Naive B cell (primary cell): ENCODE data around the gene ATF6. TPM values are rescaled to one million over a fixed set of nuclear protein-coding genes. Genes with fewer than 3 reads are reported as not detected.

Experiments
- ATAC-seq, 2 donors: fragments of 150-1000 bp; cut with Tn5 transposase; 2 replicates each; pipeline ENCODE4 v1.10.0; 2021; ENCODE audit warnings: low read depth in 2 of 2, mild to moderate bottlenecking in 2 of 2, moderate library complexity in 2 of 2
- DNase-seq: peaks from one replicate; pipeline ENCODE4 v3.0.0; 2022
- H3K27ac Mint-ChIP-seq, 6 donors: one replicate each; pipeline ENCODE4 v1.8.0; 2020 to 2022; ENCODE audit warnings: mild to moderate bottlenecking in 6 of 6, mixed read lengths in 6 of 6, moderate library complexity in 5 of 6, inconsistent platforms in 2 of 6
- H3K27me3 Mint-ChIP-seq, 3 donors: one replicate each; pipeline ENCODE4 v1.8.0; 2021 to 2022; ENCODE audit warnings: mixed read lengths in 3 of 3, mild to moderate bottlenecking in 1 of 3
- H3K36me3 Mint-ChIP-seq, 2 donors: one replicate each; pipeline ENCODE4 v1.8.0; 2020 to 2022; ENCODE audit warnings: mixed read lengths in 2 of 2, inconsistent platforms in 1 of 2, mild to moderate bottlenecking in 1 of 2
- H3K4me1 Mint-ChIP-seq, 3 donors: one replicate each; pipeline ENCODE4 v1.8.0; 2020 to 2022; ENCODE audit warnings: mixed read lengths in 3 of 3, inconsistent platforms in 1 of 3, mild to moderate bottlenecking in 1 of 3, moderate library complexity in 1 of 3
- H3K4me3 Mint-ChIP-seq, 8 donors: one replicate each; pipeline ENCODE4 v1.8.0; 2020 to 2022; ENCODE audit warnings: mild to moderate bottlenecking in 8 of 8, mixed read lengths in 8 of 8, moderate library complexity in 8 of 8, inconsistent platforms in 2 of 8
- H3K9me3 Mint-ChIP-seq, 7 donors: one replicate each; pipeline ENCODE4 v1.8.0; 2020 to 2022; ENCODE audit warnings: mixed read lengths in 7 of 7, mild to moderate bottlenecking in 5 of 7, inconsistent platforms in 2 of 7, moderate library complexity in 1 of 7
- polyA plus RNA-seq, 6 donors: library from polyadenylated mRNA; unstranded; fragments of 300-500 nt; fragmentation: Illumina TruSeq; gene quantifications; one replicate each; pipeline ENCODE4 v1.2.3, GENCODE V29; 2021; ENCODE audit warnings: low read depth in 6 of 6

The ATF6 gene
- polyA plus RNA-seq, 6 donors from 2014 or later: 12.0 to 15.3 (median 14.3) TPM

DNA sequence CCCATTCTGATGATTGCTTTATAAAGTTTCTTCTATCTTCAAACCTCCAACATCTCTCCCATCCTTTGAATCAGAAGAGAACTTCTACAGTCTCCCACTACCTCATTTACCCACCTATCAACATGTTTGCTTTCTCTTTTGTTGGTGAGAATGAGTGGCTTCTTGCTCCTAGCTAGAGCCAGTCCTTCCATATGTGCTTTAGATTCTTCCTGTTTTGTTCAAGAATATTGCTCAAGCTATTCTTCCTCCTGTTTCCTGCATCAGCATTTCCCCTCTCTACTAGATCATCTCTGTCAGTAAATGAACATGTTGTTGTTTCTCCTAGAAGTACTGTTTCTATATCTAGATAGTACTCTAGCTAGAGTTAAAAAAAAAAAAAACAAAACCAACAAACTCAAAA, 6.3 kb downstream of the ATF6 start:
- Mint-ChIP-seq H3K4me3 (no peak overlapping the region), H3K9me3 (no peaks in the 10 kb centered on the region), H3K27ac (no peak overlapping the region), H3K36me3 (no peaks in the 10 kb centered on the region), H3K27me3 (no peaks in the 10 kb centered on the region), H3K4me1 (peaks cover 9 to 29% (median 17%) of the 10 kb centered on the region in 3 donors)
- DNase-seq (no peak), ATAC-seq (peak; percentile 41 to 43)

DNA sequence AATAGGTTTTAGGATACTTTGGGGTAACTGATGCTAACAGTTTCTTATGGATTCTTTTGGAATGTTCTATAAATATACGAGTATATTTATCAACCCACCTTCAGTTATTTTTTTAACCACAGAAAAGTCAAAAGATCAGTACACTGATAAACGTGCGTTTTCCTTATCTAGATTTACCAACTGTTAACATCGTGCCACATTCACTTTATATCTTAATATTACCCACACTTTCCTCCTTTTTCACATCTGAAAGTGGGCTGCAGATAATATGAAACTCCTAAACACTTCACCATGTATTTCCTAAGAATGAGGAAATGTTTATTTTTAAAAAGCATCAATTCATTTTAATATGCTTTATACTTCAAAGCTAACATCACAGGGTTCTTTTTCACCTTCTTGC, 7.7 kb downstream of the ATF6 start:
- H3K4me3 Mint-ChIP-seq: peak overlapping the region in 1 of 8 donors; percentile 5
- H3K36me3 Mint-ChIP-seq: no peaks in the 10 kb centered on the region
- no peaks in the 10 kb centered on the region for H3K9me3 Mint-ChIP-seq
- peaks cover 10 to 15% (median 14%) of the 10 kb centered on the region in 3 donors for H3K4me1 Mint-ChIP-seq
- ATAC-seq (no peak), DNase-seq (no peak)
- H3K27ac Mint-ChIP-seq: no peak overlapping the region
- no peaks in the 10 kb centered on the region for H3K27me3 Mint-ChIP-seq

DNA sequence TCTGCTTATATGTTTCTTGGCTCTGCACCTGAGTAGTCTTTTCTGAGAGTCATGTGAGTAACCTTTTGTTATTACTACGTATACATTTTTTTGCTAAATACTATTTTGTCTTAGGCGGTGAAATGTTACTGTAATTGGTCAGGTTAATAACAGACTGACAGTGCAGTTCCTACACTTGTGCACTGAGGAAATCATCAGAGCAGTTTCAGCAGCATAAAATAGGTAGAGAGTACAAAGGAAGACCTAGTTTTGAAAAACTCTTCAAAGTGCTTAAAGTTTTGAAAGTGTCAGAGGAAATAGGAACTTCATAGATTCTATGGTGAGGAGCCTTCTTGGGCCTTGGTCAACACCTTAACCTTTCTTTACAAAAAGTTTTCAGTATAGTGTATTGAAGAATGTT, 11.1 kb downstream of the ATF6 start:
- H3K4me3 Mint-ChIP-seq: no peak overlapping the region
- H3K27me3 Mint-ChIP-seq: no peaks in the 10 kb centered on the region
- no peaks in the 10 kb centered on the region for H3K9me3 Mint-ChIP-seq
- DNase-seq (no peak), ATAC-seq (no peak)
- peaks cover 0 to 7% of the 10 kb centered on the region in 2 donors for H3K36me3 Mint-ChIP-seq
- peak overlapping the region in 1 of 6 donors; percentile 28 for H3K27ac Mint-ChIP-seq
- H3K4me1 Mint-ChIP-seq: peaks cover 6 to 11% (median 8%) of the 10 kb centered on the region in 3 donors

DNA sequence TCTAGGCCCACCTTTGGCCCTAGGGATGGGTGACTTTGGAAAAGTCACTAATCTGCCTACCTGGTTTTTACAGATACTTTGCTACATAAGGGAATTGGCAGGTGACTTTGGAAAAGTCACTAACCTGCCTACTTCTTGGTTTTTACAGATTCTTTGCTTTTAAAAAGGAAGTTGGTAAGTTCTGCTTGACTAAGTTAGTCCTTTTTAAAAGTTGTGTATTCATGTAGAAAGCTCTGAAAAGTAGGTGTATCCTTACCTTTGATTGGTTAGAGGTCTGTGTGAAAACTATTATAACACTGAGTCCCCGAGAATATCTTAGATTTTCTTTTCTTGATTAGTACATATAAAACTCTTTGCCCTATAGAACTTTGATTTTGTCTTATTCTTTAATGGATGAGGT, 12.4 kb downstream of the ATF6 start:
- Mint-ChIP-seq H3K4me3 (peak overlapping the region in 6 of 8 donors; percentile 3 to 61 (median 17)), H3K27me3 (no peaks in the 10 kb centered on the region)
- ATAC-seq: peak; percentile 83

DNA sequence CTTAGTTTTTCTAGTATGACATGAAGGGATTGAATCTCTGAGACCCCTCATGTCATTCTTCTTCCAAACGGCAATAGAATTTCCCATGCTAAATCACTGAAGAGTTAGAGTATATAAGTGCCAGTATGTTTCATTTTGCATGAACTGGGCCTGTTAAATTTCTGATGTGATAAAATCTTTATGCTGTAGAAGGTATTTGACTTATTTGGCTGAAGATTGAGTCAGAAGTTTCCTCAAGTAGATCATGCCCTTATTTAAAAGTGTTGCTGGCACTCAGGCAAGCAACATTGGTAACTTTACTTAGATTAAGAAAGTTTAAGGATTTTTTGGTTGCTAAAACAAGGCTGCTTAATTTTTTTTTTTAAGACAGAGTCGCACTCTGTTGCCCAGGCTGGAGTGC, 13.3 kb downstream of the ATF6 start:
- Mint-ChIP-seq H3K4me3 (peak overlapping the region in 1 of 8 donors; percentile 54), H3K27ac (peak overlapping the region in 1 of 6 donors; percentile 35)
- ATAC-seq: no peak

More for the DNA sequence above, 12.4 kb downstream of the ATF6 start:
- peaks cover 6 to 11% (median 6%) of the 10 kb centered on the region in 3 donors for H3K4me1 Mint-ChIP-seq
- peaks cover 7 to 15% of the 10 kb centered on the region in 2 donors for H3K36me3 Mint-ChIP-seq
- H3K9me3 Mint-ChIP-seq: no peaks in the 10 kb centered on the region
- DNase-seq: peak; percentile 14
- H3K27ac Mint-ChIP-seq: peak overlapping the region; percentile 9 to 86 (median 28)

DNA sequence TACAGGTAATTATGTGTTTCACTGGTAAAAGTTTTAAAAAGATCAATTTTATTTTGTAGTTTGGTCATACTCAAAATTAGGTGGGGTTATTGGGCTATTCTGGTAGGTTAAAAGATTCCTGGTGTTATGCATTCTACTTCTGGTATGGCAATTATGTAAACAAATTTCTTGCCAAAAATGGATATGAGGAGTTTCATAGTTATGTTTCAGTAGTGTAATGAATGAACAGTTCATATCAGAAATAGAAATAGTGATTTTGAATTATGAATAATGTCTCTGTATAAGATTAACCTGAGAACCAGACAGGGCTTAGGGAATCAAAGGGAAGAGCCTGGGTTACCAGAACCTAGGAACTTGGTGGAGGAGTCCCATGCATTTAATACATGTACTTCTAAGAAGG, 15.9 kb downstream of the ATF6 start:
- H3K36me3 Mint-ChIP-seq: peaks cover 22 to 25% of the 10 kb centered on the region in 2 donors
- no peaks in the 10 kb centered on the region for H3K9me3 Mint-ChIP-seq
- no peak overlapping the region for H3K4me3 Mint-ChIP-seq
- DNase-seq: no peak
- no peaks in the 10 kb centered on the region for H3K27me3 Mint-ChIP-seq
- H3K4me1 Mint-ChIP-seq: peaks cover 5 to 11% (median 11%) of the 10 kb centered on the region in 3 donors
- H3K27ac Mint-ChIP-seq: peak overlapping the region in 1 of 6 donors; percentile 15
- ATAC-seq: no peak

More for the DNA sequence above, 13.3 kb downstream of the ATF6 start:
- no peak for DNase-seq
- no peaks in the 10 kb centered on the region for H3K27me3 Mint-ChIP-seq
- H3K9me3 Mint-ChIP-seq: no peaks in the 10 kb centered on the region
- peaks cover 5 to 11% (median 6%) of the 10 kb centered on the region in 3 donors for H3K4me1 Mint-ChIP-seq
- H3K36me3 Mint-ChIP-seq: peaks cover 7 to 15% of the 10 kb centered on the region in 2 donors

DNA sequence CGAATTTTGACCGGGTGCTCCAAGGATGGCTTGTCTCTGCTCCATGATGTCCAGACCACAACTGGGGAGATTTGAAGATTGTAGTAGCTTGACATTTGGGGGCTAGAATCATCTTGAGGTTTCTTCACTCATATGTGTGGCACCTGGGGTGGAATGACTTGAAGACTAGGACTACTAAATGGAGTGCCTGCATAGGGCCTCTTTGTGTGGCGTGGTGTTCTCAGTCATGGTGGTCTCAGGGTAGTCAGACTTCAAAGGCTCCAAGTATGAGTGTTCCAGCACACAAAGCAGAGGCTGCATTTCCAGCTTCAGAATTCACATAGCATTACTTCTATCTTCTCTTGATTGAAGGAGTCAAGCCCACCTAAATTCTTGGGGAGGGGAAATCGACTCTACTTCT, 16.8 kb downstream of the ATF6 start:
- Mint-ChIP-seq H3K4me1 (peaks cover 5 to 12% (median 7%) of the 10 kb centered on the region in 3 donors), H3K36me3 (peaks cover 26 to 31% of the 10 kb centered on the region in 2 donors), H3K27me3 (no peaks in the 10 kb centered on the region), H3K9me3 (no peaks in the 10 kb centered on the region), H3K27ac (no peak overlapping the region), H3K4me3 (no peak overlapping the region)
- ATAC-seq (no peak), DNase-seq (no peak)

DNA sequence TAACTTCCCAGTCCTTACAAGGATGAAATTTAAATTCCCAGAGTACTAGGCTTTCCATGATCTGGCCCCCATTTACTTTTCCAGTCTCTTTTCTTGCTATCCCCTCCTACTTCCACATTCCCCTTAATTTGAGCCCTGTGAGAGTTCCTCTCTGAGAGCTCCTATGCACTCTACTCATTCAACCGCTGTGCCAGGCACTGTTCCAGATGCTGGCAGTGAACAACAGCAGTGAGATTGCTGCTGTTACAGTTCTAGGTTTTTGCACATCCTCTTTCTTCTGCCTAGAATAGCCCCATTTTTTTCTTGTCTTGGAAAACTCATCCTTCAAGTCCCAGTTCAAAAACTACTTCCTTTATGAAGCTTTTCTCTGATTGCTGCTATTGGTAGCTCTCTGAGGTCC, 18.8 kb downstream of the ATF6 start:
- peaks cover 0 to 10% (median 5%) of the 10 kb centered on the region in 3 donors for H3K4me1 Mint-ChIP-seq
- DNase-seq: no peak
- H3K27me3 Mint-ChIP-seq: no peaks in the 10 kb centered on the region
- ATAC-seq: no peak
- H3K36me3 Mint-ChIP-seq: peaks cover 26 to 31% of the 10 kb centered on the region in 2 donors
- H3K4me3 Mint-ChIP-seq: no peak overlapping the region
- peak overlapping the region in 2 of 6 donors; percentile 22 to 85 for H3K27ac Mint-ChIP-seq
- no peaks in the 10 kb centered on the region for H3K9me3 Mint-ChIP-seq

DNA sequence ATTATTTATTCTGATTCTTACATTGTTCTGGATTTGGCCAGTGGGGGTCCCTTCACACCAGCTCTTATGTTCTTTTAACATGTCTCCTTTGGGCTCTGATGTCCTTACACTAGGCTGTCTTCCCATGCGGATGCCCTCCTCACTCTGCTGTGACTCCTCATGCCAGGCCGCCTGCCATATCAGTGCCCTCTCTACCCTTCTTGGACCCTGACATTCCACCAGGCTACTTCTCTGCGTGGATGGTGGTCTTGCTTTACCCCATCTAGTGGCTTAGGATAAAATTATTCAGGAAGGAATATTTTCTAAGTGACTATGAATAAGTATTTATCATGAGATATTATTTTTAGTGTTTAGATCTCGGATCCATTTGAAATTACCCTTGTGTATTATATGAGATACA, 21.2 kb downstream of the ATF6 start:
- Mint-ChIP-seq H3K27ac (peak overlapping the region in 1 of 6 donors; percentile 4), H3K36me3 (peaks cover 23 to 31% of the 10 kb centered on the region in 2 donors), H3K27me3 (no peaks in the 10 kb centered on the region), H3K9me3 (no peaks in the 10 kb centered on the region), H3K4me3 (no peak overlapping the region), H3K4me1 (peaks cover 0 to 10% (median 2%) of the 10 kb centered on the region in 3 donors)
- ATAC-seq (no peak), DNase-seq (no peak)

DNA sequence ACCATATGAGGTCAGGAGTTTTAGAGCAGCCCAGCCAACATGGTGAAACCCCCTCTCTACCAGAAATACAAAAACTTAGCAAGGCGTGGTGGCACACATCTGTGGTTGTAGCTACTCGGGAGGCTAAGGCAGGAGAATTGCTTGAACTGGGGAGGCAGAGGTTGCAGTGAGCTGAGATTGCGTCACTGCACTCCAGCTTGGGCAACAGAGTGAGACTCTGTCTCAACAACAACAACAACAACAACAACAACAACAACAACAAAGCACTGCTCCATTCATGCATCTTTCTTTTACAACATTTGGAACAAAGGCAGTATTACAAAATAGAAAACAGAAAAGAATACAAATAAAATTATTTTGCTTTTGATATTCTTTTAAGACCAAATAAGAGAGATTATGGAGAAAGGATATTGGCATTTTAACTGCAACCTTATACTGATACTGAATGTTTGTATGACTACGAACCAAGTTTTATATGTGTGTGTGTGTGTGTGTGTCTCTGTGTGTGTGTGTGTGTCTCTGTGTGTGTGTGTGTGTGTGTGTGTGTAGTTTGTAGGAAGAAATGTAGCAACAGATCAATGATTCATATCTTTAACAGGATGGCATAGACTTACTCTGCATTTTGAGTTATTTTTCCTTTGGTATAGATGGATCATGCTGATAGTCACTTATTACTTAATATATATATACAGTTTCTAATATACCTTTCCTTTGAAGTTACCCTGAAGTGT, 24.6 kb downstream of the ATF6 start:
- peak overlapping the region in 2 of 6 donors; percentile 3 to 57 for H3K27ac Mint-ChIP-seq
- no peak overlapping the region for H3K4me3 Mint-ChIP-seq
- H3K36me3 Mint-ChIP-seq: peaks cover 16 to 21% of the 10 kb centered on the region in 2 donors

DNA sequence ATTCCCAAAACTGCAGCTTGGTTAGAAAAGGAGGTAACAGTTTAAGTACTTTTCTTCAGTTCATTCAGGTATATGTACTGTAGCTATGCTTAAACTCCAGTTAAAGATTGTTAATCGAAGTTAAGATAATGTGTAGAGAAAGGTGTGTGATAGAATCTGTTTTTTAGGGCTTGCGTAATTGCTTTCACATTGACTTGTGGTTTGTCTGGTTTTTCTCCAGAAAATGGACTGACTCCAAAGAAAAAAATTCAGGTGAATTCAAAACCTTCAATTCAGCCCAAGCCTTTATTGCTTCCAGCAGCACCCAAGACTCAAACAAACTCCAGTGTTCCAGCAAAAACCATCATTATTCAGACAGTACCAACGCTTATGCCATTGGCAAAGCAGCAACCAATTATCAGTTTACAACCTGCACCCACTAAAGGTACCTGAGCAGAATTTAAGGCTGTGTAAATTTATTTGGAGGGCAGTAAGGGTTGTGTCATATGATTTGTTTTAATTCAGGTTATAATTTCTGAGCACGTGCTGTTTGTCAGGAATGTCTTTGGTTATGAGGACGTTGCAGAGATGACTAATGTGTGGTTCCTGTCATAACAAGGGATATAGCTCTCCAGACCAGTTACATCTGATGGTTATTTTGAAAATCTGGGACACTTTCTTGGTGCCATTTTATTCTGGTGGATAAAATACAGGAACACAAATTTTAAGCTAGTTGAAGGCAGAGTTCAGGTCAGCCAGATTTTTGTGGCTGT, 26.0 kb downstream of the ATF6 start:
- Mint-ChIP-seq H3K9me3 (no peaks in the 10 kb centered on the region), H3K27ac (no peak overlapping the region), H3K27me3 (no peaks in the 10 kb centered on the region)

More for the DNA sequence above, 24.6 kb downstream of the ATF6 start:
- no peaks in the 10 kb centered on the region for H3K9me3 Mint-ChIP-seq
- peaks cover 0 to 4% (median 0%) of the 10 kb centered on the region in 3 donors for H3K4me1 Mint-ChIP-seq
- ATAC-seq (no peak), DNase-seq (no peak)
- H3K27me3 Mint-ChIP-seq: no peaks in the 10 kb centered on the region

DNA sequence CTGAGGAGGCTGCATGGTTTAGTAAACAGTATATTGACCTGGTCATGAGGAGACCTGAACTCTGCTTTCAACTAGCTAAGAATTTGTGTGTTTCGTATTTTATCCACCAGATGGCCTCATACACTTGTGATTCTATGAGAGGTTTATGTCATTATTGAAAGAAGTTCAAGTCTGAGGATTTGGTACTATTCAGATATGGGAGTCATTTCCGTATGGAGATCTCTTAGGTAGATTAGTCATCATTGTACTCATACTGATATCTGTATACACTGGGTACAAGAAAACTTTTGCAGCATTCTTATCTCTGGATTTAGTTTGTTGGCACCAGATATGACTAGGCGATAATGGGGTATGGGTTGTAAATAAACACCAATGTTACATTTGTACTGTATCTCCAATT, 26.6 kb downstream of the ATF6 start:
- ATAC-seq (peak; percentile 36 to 40), DNase-seq (no peak)
- Mint-ChIP-seq H3K9me3 (no peaks in the 10 kb centered on the region), H3K27ac (peak overlapping the region in 1 of 6 donors; percentile 23), H3K36me3 (peaks cover 7 to 23% of the 10 kb centered on the region in 2 donors), H3K4me3 (no peak overlapping the region), H3K4me1 (peaks cover 0 to 4% (median 0%) of the 10 kb centered on the region in 3 donors), H3K27me3 (no peaks in the 10 kb centered on the region)

More for the DNA sequence above, 26.0 kb downstream of the ATF6 start:
- no peak for ATAC-seq
- peaks cover 8 to 23% of the 10 kb centered on the region in 2 donors for H3K36me3 Mint-ChIP-seq
- no peak overlapping the region for H3K4me3 Mint-ChIP-seq
- DNase-seq: no peak
- peaks cover 0 to 4% (median 0%) of the 10 kb centered on the region in 3 donors for H3K4me1 Mint-ChIP-seq

DNA sequence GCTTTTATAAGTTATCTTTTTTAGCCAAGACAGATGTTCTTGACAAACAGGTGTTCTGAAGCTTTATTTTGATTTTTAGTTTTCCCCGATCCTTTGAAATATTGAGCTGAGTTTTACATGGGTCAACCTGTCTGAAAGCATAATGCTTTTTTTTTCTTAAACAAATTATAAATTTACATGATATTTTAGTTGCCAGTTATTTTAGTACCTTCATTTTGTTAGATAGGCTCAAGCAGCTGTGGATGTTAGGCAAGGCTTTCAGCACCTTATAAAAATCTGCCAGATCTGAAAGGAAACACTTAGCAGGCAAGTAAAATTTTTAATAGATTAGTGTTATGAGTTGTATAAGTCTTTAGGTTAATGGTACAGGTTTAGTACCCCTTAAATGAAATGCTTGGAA, 33.7 kb downstream of the ATF6 start:
- Mint-ChIP-seq H3K4me1 (no peaks in the 10 kb centered on the region), H3K27ac (no peak overlapping the region), H3K9me3 (no peaks in the 10 kb centered on the region), H3K4me3 (no peak overlapping the region), H3K36me3 (peaks cover 28 to 33% of the 10 kb centered on the region in 2 donors), H3K27me3 (no peaks in the 10 kb centered on the region)
- ATAC-seq (no peak), DNase-seq (no peak)
